Measurements from ENCODE around the gene PANK1. TPM values are rescaled to one million over a fixed set of nuclear protein-coding genes. Genes with fewer than 3 reads are reported as not detected.

PANK1 gene
- polyA plus RNA-seq, 2 of the 4 experiments (the other 2 are of a cell fraction): 6.7 to 9.0 TPM

GRCh38 chr10:89580243-89580642 is 64.8 kb downstream of the PANK1 start:
- CTCF ChIA-PET: interaction anchor here (0.6 to 2.1 kb wide), 4 partner anchors 17 to 63 kb away, joined by 3 to 4 read pairs (median 4); no protein-coding TSS in a partner anchor
- ATAC-seq (no peak), FAIRE-seq (no peak), DNase-seq (ENCODE audit: low read depth in 1 of 2, low spot score in 1 of 2) (no peak)
- TF ChIP-seq CBX8 (IDR thresholded peaks at IDR 0.05): no peak
- no peak for TF ChIP-seq BCL3 (IDR thresholded peaks at IDR 0.05)
- TF ChIP-seq TP53 (CRISPR knock-in tag; IDR thresholded peaks at IDR 0.05): no peak
- TF ChIP-seq RAD21 (conservative IDR thresholded peaks at IDR 0.05 in 1 of 2, IDR thresholded peaks at IDR 0.05 in 1 of 2): no peak
- no peak for TF ChIP-seq EHF (CRISPR knock-in tag; IDR thresholded peaks at IDR 0.05)
- no peak for TF ChIP-seq HOXA7 (CRISPR knock-in tag; IDR thresholded peaks at IDR 0.05)
- TF ChIP-seq JUN (IDR thresholded peaks at IDR 0.05): no peak
- no peak for TF ChIP-seq HOXB13 (CRISPR knock-in tag; IDR thresholded peaks at IDR 0.05; ENCODE audit: low read depth)
- no peak for TF ChIP-seq EHMT2 (IDR thresholded peaks at IDR 0.05; ENCODE audit: low read depth)
- TF ChIP-seq USF2 (IDR thresholded peaks at IDR 0.05): no peak
- no peak for TF ChIP-seq CBX2 (IDR thresholded peaks at IDR 0.05; ENCODE audit: borderline replicate concordance, low read depth)
- WGBS (ENCODE audit: missing lambda C conversion rate): 96% methylated on average over 4 of the region's 4 CpGs
- no peak overlapping the region for H3K4me2 ChIP-seq
- peaks cover 1% of the 10 kb centered on the region; the same call in 1 of the 3 replicates for H3K4me1 ChIP-seq
- no peak overlapping the region for H3K27ac ChIP-seq
- POLR2A ChIA-PET: no interaction called here
- H3K9me3 ChIP-seq: no peaks in the 10 kb centered on the region
- H3K4me3 ChIP-seq: no peak overlapping the region

GRCh38 chr10:89576696-89577095 is 68.3 kb downstream of the PANK1 start:
- DNase-seq (ENCODE audit: low read depth in 1 of 2, low spot score in 1 of 2) (no peak), FAIRE-seq (peak; percentile 13), ATAC-seq (no peak)
- no peaks in the 10 kb centered on the region for H3K9me3 ChIP-seq
- no peak overlapping the region for H3K27ac ChIP-seq
- peaks cover 11% of the 10 kb centered on the region; the same call in 1 of the 3 replicates for H3K4me1 ChIP-seq
- WGBS (ENCODE audit: missing lambda C conversion rate): 88% methylated on average over 2 of the region's 2 CpGs
- no peak overlapping the region for H3K4me3 ChIP-seq
- ChIA-PET CTCF (interaction anchor here (0.8 kb wide), 1 partner anchor 27 kb away, joined by 3 read pairs; no protein-coding TSS in a partner anchor), POLR2A (no interaction called here)
- TF ChIP-seq POLR2AphosphoS2 (conservative IDR thresholded peaks at IDR 0.05; ENCODE audit: low read length) (no peak), JUNB (IDR thresholded peaks at IDR 0.05) (no peak), ATOH8 (CRISPR knock-in tag; IDR thresholded peaks at IDR 0.05; ENCODE audit: low read depth) (no peak), NPAS2 (CRISPR knock-in tag; IDR thresholded peaks at IDR 0.05; ENCODE audit: borderline replicate concordance) (no peak), ZC3H11A (IDR thresholded peaks at IDR 0.05) (no peak), JUN (IDR thresholded peaks at IDR 0.05) (no peak), CHD4 (IDR thresholded peaks at IDR 0.05; ENCODE audit: borderline replicate concordance) (no peak), MYC (IDR thresholded peaks at IDR 0.05; ENCODE audit: borderline replicate concordance, low read length) (no peak), KDM5A (IDR thresholded peaks at IDR 0.05) (no peak), CBX2 (IDR thresholded peaks at IDR 0.05; ENCODE audit: borderline replicate concordance, low read depth) (no peak), RAD21 (conservative IDR thresholded peaks at IDR 0.05 in 1 of 2, IDR thresholded peaks at IDR 0.05 in 1 of 2) (no peak), MAX (IDR thresholded peaks at IDR 0.05) (no peak), MAZ (IDR thresholded peaks at IDR 0.05; ENCODE audit: borderline replicate concordance, low read depth, low read length) (no peak), HOXB13 (CRISPR knock-in tag; IDR thresholded peaks at IDR 0.05; ENCODE audit: low read depth) (no peak), SMC3 (IDR thresholded peaks at IDR 0.05) (no peak), PHF8 (IDR thresholded peaks at IDR 0.05; ENCODE audit: borderline replicate concordance, low read depth) (no peak)
- H3K4me2 ChIP-seq: no peak overlapping the region

Data from A549 (cell line).